GM18861 (cell line): ENCODE measurements around the gene H2AZ2.
"Not testable (repeated sequence)": the region's sequence is repeated elsewhere in the genome, so short reads cannot be mapped to it uniquely, and the experiment has no call there.

ENCODE experiments used
- ATAC-seq: cut with Tn5 transposase; IDR thresholded peaks from one replicate; pipeline ENCODE4 v1.9.1; 2021; ENCODE audit not compliant: unreplicated experiment

H2AZ2 gene

GRCh38 chr7:44823255-44823781 is 24.6 kb downstream of the H2AZ2 start:
- no peak for ATAC-seq

GRCh38 chr7:44819292-44819691 is 28.6 kb downstream of the H2AZ2 start:
- ATAC-seq = no peak

- no peak for ATAC-seq
Observed at GRCh38 chr7:44814919-44815318, 33.0 kb downstream of the H2AZ2 start.

GRCh38 chr7:44811571-44811970 is 36.3 kb downstream of the H2AZ2 start:
- ATAC-seq = no peak

- no peak for ATAC-seq
Observed at GRCh38 chr7:44811093-44811492, 36.8 kb downstream of the H2AZ2 start.

- no peak for ATAC-seq
Observed at GRCh38 chr7:44808914-44809393, 38.9 kb downstream of the H2AZ2 start.

GRCh38 chr7:44805950-44806349 is 41.9 kb downstream of the H2AZ2 start:
- ATAC-seq = no peak

GRCh38 chr7:44803828-44804519 is 43.9 kb downstream of the H2AZ2 start:
- ATAC-seq = not testable (repeated sequence)

GRCh38 chr7:44802418-44803025 is 45.4 kb downstream of the H2AZ2 start:
- no peak for ATAC-seq

GRCh38 chr7:44801890-44802289 is 46.0 kb downstream of the H2AZ2 start:
- no peak for ATAC-seq

GRCh38 chr7:44799939-44800338 is 47.9 kb downstream of the H2AZ2 start:
- ATAC-seq = no peak

GRCh38 chr7:44798649-44799305 is 49.1 kb downstream of the H2AZ2 start:
- ATAC-seq = no peak

GRCh38 chr7:44797329-44798258 is 50.3 kb downstream of the H2AZ2 start:
- peak; percentile 48 for ATAC-seq

- peak; percentile 81 for ATAC-seq
Observed at GRCh38 chr7:44796504-44797328, 51.2 kb downstream of the H2AZ2 start, which contains the start of gene PPIA. Gene PPIA (plus strand): TSS chr7:44796681. CDS start chr7:44796725, 44 bp downstream.

- peak; percentile 5 for ATAC-seq
Observed at GRCh38 chr7:44796034-44796503, 51.8 kb downstream of the H2AZ2 start.

- no peak for ATAC-seq
Observed at GRCh38 chr7:44794331-44794730, 53.6 kb downstream of the H2AZ2 start.

GRCh38 chr7:44793919-44794318 is 54.0 kb downstream of the H2AZ2 start:
- no peak for ATAC-seq

GRCh38 chr7:44791278-44792219 is 56.3 kb downstream of the H2AZ2 start:
- no peak for ATAC-seq

GRCh38 chr7:44789990-44790389 is 57.9 kb downstream of the H2AZ2 start:
- ATAC-seq = no peak
